ENCODE data around the gene CDKN3.
"Not testable (repeated sequence)": the region's sequence is repeated elsewhere in the genome, so short reads cannot be mapped to it uniquely, and the experiment has no call there.

CDKN3 gene

DNA sequence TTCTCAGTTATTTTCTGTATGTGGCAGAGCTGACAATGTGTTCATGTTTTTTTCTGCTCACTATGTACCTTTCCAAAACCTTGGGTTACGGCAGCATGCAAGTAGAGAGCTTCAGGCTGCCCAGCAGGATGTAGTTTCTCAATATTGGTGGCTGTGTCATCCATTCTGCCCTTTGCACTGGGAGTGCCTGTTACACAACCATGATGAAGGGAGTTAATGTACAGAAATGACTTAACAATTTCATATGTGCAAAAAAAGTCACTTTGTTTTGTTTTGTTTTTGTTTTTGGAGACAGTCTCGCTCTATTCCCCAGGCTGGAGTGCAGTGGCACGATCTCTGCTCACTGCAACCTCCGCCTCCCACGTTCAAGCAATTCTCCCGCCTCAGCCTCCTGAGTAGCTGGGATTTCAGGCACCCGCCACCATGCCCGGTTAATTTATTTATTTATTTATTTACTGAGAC, 50.5 kb downstream of the CDKN3 start:
- Mint-ChIP-seq H3K27me3 (peaks cover 7% of the 10 kb centered on the region), H3K9me3 (no peaks in the 10 kb centered on the region), H3K27ac (no peak overlapping the region), H3K36me3 (ENCODE audit: low read depth) (no peaks in the 10 kb centered on the region), H3K4me1 (ENCODE audit: low read depth) (peaks cover 15% of the 10 kb centered on the region), H3K4me3 (no peak overlapping the region)
- no peak for DNase-seq

DNA sequence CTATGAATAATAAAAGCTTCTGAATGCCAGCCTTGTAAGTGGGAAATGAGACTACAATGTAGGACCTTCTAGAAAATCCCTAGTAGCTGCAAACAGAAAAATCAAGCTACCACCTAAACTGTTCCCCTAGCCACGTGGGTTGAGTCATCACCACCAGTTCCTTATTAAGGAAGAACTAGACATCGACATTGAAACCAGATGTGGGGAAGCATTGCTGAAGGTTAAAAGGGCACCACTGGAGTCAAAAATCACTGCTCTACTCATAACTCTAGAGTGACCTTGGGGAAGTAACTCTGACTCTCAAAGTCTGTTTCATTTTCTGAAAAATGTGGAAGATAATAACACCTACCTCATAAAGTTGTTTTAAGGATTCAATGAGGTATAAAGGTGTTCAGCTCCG, 53.7 kb downstream of the CDKN3 start:
- Mint-ChIP-seq H3K36me3 (ENCODE audit: low read depth) (no peaks in the 10 kb centered on the region), H3K9me3 (no peaks in the 10 kb centered on the region), H3K27me3 (peaks cover 7% of the 10 kb centered on the region), H3K27ac (no peak overlapping the region), H3K4me1 (ENCODE audit: low read depth) (peaks cover 15% of the 10 kb centered on the region), H3K4me3 (no peak overlapping the region)
- no peak for DNase-seq

DNA sequence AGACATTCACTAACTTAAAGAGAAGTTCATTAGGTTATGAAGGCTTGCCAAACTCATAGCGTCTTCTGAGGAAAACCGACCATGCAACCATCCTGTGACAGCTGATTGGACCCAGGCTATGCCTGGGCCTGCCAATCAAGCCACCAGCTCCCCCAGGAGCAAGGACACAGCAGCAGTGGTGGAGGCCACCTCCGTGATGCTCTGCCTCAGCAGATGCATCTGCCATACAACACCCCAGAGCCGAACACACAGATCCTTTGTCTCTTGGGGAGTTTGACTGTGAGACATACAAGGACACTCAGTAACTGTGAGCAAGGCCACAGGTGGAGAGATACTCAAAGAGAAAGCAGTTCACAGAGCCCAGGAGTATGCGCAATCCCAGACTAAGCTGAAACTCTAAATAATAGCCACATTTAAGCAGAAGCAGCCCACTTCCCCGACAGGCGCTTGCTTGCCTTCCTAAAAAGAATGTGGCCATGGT, 54.4 kb downstream of the CDKN3 start:
- H3K27me3 Mint-ChIP-seq = peaks cover 7% of the 10 kb centered on the region
- peaks cover 15% of the 10 kb centered on the region for H3K4me1 Mint-ChIP-seq (ENCODE audit: low read depth)
- DNase-seq = no peak
- no peak overlapping the region for H3K4me3 Mint-ChIP-seq
- no peaks in the 10 kb centered on the region for H3K9me3 Mint-ChIP-seq
- no peaks in the 10 kb centered on the region for H3K36me3 Mint-ChIP-seq (ENCODE audit: low read depth)
- H3K27ac Mint-ChIP-seq = no peak overlapping the region

DNA sequence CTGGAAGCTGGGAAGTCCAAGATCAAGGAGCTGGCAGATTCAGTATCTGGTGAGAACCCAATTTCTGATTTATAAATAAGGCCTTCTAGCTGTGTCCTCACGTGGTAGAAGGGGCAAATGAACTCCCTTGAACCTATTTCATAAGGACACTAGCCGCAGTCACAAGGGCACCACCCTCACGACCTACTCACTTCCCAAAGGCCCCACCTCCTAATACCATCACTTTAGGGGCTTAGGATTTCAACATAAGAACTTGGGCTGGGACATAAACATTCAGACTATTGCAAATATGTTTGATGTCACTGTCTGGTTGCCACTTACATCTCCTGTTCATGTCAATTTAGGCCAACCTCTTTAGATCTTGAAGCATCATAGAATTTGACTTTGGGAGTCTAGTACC, 55.2 kb downstream of the CDKN3 start:
- H3K4me3 Mint-ChIP-seq = no peak overlapping the region
- H3K4me1 Mint-ChIP-seq (ENCODE audit: low read depth) = peaks cover 13% of the 10 kb centered on the region
- H3K27me3 Mint-ChIP-seq = peaks cover 3% of the 10 kb centered on the region
- H3K9me3 Mint-ChIP-seq = no peaks in the 10 kb centered on the region
- no peaks in the 10 kb centered on the region for H3K36me3 Mint-ChIP-seq (ENCODE audit: low read depth)
- no peak overlapping the region for H3K27ac Mint-ChIP-seq
- no peak for DNase-seq

DNA sequence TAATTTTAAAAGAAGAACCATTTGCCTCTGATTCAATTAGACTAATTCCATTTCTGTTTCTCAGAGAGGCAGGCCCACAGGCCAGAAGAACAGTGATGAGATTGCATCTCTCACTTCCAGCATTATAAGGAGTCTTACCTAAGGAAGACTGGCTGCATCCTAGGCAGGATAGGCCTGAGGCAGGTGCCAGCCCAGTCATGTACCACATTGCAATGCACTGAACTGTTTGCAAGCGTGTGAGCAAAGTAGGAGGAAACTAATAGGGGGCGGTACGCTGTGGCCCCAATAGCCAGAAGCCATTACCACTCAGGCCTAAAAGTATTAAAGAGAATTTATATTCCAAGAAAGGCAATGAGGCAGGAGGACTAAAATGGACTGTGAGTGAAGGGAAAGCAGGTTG, 56.4 kb downstream of the CDKN3 start:
- H3K36me3 Mint-ChIP-seq (ENCODE audit: low read depth) = no peaks in the 10 kb centered on the region
- peaks cover 11% of the 10 kb centered on the region for H3K4me1 Mint-ChIP-seq (ENCODE audit: low read depth)
- no peak overlapping the region for H3K27ac Mint-ChIP-seq
- peaks cover 3% of the 10 kb centered on the region for H3K27me3 Mint-ChIP-seq
- no peak overlapping the region for H3K4me3 Mint-ChIP-seq
- H3K9me3 Mint-ChIP-seq = no peaks in the 10 kb centered on the region
- DNase-seq = no peak

DNA sequence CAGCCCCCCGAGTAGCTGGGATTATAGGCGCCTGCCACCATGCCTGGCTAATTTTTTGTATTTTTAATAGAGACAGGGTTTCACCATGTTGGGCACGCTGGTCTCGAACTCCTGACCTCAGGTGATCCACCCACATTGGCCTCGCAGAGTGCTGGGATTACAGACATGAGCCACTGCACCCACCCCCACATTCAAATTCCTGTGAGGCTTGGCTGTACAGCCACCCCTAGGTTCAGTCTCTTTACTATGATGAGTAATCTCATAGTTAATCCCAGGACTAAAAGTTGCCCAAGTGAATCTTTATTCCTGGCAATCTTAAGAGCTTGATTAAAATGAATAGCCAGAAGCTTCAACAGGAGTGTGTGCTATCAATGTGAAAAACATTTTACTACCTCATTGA, 57.2 kb downstream of the CDKN3 start:
- H3K9me3 Mint-ChIP-seq; H3K36me3 Mint-ChIP-seq (ENCODE audit: low read depth); H3K4me1 Mint-ChIP-seq (ENCODE audit: low read depth); H3K4me3 Mint-ChIP-seq; DNase-seq; H3K27ac Mint-ChIP-seq; H3K27me3 Mint-ChIP-seq: not testable (repeated sequence)

DNA sequence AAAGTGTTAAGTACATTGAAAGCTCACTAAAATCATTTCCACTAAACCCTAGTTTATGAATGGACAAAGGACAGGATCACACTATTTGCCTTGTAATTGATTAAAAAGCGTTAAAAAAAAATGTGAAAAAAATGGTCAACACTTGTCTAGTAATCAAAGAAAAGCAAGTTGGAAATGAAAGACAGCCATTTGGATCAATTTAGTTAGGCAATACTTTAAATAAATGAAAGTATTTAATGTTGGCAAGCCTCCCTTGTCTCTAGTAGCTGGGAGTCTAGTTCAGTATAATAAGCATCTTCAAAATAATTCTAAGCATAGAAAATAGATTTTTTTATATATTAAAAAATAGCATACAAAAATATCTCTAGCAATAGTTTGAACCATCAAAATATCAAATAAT, 58.6 kb downstream of the CDKN3 start:
- H3K36me3 Mint-ChIP-seq (ENCODE audit: low read depth) = no peaks in the 10 kb centered on the region
- no peaks in the 10 kb centered on the region for H3K27me3 Mint-ChIP-seq
- DNase-seq = no peak
- H3K4me3 Mint-ChIP-seq = no peak overlapping the region
- peaks cover 3% of the 10 kb centered on the region for H3K9me3 Mint-ChIP-seq
- no peak overlapping the region for H3K27ac Mint-ChIP-seq
- H3K4me1 Mint-ChIP-seq (ENCODE audit: low read depth) = peaks cover 5% of the 10 kb centered on the region

DNA sequence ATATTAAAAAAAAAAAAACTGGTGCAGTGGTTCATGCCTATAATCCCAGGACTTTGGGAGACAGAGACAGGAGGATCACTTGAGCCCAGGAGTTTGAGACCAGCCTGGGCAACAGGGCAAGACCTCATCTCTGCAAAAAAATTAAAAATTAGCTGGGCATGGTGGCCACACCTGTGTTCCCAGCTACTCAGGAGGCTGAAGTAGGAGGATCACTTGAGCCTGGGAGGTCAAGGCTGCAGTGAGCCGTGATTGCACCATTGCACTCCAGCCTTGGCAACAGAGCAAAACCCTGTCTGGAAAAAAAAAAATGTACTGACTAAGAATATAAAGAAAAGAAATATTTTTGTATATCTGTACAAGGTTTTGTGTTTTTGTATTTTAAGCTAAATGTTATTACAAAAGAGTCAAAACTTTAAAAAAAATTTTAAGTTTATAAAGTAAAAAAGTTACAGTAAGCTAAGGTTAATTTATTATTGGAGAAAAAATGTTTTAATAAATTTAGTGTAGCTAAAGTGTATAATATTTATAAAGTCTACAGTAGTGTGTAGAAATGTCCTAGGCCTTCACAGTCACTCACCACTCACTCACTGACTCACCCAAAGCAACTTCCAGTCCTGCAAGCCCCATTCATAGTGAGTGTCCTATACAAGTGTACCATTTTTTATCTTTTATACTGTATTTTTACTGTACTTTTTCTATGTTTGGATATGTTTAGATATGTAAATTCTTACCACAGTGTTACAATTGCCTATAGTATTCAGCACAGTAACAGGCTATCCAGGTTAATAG, 60.2 kb downstream of the CDKN3 start:
- not testable (repeated sequence) for H3K4me1 Mint-ChIP-seq (ENCODE audit: low read depth); H3K27me3 Mint-ChIP-seq; H3K4me3 Mint-ChIP-seq; DNase-seq; H3K36me3 Mint-ChIP-seq (ENCODE audit: low read depth); H3K27ac Mint-ChIP-seq; H3K9me3 Mint-ChIP-seq

DNA sequence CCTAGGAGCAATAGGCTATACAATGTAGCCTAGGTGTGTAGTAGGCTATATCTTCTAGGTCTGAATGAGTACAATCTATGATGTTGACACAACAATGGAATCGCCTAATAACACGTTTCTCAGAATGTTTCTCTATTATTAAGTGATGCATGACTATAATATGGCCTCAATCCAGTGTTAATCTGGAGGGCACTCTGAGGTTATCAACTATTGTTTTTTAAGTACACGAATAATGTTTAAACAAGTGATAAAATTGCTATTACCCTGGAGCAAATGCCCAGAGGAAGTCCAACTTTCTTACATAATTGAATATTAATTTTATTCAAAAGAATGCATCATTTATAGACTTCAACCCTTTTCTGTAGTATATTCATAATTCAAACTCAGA, 60.8 kb downstream of the CDKN3 start:
- Mint-ChIP-seq H3K4me1 (ENCODE audit: low read depth) (peaks cover 8% of the 10 kb centered on the region), H3K4me3 (no peak overlapping the region), H3K27me3 (no peaks in the 10 kb centered on the region), H3K36me3 (ENCODE audit: low read depth) (no peaks in the 10 kb centered on the region), H3K9me3 (peaks cover 3% of the 10 kb centered on the region), H3K27ac (no peak overlapping the region)
- no peak for DNase-seq

DNA sequence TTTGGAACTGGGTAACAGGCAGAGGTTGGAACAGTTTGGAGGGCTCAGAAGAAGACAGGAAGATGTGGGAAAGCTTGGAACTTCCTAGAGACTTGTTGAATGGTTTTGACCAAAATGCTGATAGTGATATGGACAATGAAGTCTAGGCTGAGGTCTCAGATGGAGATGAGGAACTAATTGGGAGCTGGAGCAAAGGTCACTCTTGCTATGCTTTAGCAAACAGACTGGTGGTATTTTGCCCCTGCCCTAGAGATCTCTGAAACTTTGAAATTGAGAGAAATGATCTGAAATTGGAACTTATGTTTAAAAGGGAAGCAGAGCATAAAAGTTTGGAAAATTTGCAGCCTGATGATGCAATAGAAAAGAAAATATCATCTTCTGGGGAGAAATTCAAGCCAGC, 61.7 kb downstream of the CDKN3 start:
- not testable (repeated sequence) for H3K4me3 Mint-ChIP-seq

DNA sequence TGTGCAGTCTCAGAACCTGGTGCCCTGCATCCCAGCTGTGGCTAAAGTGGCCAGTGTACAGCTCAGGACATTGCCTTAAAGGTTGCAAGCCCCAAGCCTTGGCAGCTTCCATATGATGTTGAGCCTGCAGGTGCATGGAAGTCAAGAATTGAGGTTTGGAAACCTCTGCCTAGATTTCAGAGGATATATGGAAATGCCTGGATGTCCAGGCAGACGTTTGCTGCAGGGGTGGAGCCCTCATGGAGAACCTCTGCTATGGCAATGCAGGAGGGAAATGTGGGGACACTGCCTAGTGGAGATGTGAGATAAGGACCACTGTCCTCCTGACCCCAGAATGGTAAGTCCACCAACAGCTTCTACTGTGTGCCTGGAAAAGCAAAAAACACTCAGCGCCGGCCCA, 62.3 kb downstream of the CDKN3 start:
- peaks cover 10% of the 10 kb centered on the region for H3K4me1 Mint-ChIP-seq (ENCODE audit: low read depth)
- no peak overlapping the region for H3K27ac Mint-ChIP-seq
- no peaks in the 10 kb centered on the region for H3K36me3 Mint-ChIP-seq (ENCODE audit: low read depth)
- no peak overlapping the region for H3K4me3 Mint-ChIP-seq
- no peak for DNase-seq
- H3K27me3 Mint-ChIP-seq = no peaks in the 10 kb centered on the region
- peaks cover 3% of the 10 kb centered on the region for H3K9me3 Mint-ChIP-seq

More for the DNA sequence above, 61.7 kb downstream of the CDKN3 start:
- not testable (repeated sequence) for H3K27ac Mint-ChIP-seq; H3K4me1 Mint-ChIP-seq (ENCODE audit: low read depth); H3K27me3 Mint-ChIP-seq; DNase-seq; H3K36me3 Mint-ChIP-seq (ENCODE audit: low read depth); H3K9me3 Mint-ChIP-seq

DNA sequence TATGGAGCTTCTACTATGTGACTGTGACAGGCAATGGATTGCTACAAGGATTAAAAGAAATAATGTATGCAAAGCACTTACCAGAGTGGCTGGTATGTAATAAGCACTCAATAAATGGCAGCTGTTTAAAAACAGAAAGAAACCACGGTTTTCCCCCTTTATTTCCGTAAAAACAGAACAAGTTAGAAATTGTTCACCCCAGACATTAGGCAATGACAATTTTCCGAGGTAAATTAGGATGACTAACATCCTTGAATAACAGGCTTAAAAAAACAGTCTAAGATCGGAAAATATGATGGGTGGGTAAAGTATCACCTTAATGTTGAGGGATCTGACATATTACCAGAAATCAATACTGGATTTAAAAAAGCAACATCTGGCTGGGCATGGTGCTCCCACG, 65.2 kb downstream of the CDKN3 start:
- peaks cover 10% of the 10 kb centered on the region for H3K4me1 Mint-ChIP-seq (ENCODE audit: low read depth)
- no peak for DNase-seq
- peak overlapping the region; percentile 37 for H3K27ac Mint-ChIP-seq
- H3K9me3 Mint-ChIP-seq = peaks cover 3% of the 10 kb centered on the region
- H3K27me3 Mint-ChIP-seq = no peaks in the 10 kb centered on the region
- no peaks in the 10 kb centered on the region for H3K36me3 Mint-ChIP-seq (ENCODE audit: low read depth)
- no peak overlapping the region for H3K4me3 Mint-ChIP-seq

DNA sequence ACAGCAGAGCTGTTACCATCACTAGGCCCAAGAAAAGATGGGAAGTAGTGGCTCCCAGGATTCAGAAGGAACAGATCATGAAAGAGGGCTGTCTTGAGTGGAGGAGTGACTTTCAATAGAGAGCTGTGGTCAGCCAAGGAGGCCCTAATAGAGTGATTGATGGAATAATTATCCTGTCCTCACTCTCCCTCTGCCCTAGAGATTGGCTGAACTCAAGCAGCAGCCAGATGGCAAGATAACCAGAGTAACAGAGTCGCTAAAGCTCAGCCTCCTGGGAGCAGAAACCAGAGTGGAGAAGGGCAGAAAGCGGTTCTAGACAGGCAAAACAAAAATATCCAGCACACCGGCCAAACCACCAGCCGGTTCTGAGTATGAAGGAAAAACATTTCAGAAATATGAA, 68.8 kb downstream of the CDKN3 start:
- peaks cover 13% of the 10 kb centered on the region for H3K36me3 Mint-ChIP-seq (ENCODE audit: low read depth)
- H3K4me3 Mint-ChIP-seq = no peak overlapping the region
- H3K27me3 Mint-ChIP-seq = no peaks in the 10 kb centered on the region
- peaks cover 10% of the 10 kb centered on the region for H3K4me1 Mint-ChIP-seq (ENCODE audit: low read depth)
- peaks cover 9% of the 10 kb centered on the region for H3K9me3 Mint-ChIP-seq
- no peak overlapping the region for H3K27ac Mint-ChIP-seq
- DNase-seq = no peak

DNA sequence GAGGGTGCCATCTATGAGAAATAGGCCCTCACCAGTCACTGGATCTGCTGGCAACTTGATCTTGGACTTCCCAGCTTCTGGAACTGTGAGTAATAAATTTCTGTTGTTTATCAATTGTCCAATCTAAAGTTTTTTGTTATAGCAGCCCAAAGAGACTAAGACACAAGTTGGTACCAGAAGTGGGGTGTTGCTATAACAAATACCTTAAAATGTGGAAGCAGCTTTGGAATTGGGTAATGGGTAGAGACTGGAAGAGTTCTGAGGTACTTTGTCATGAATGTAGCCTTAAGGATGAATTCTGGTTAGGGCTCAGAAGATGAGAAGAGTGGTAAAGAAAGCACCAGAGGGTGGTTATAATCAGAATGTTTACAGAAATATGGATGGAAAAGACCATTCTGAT, 70.5 kb downstream of the CDKN3 start:
- Mint-ChIP-seq H3K36me3 (ENCODE audit: low read depth) (peaks cover 20% of the 10 kb centered on the region), H3K4me1 (ENCODE audit: low read depth) (peaks cover 3% of the 10 kb centered on the region), H3K27me3 (no peaks in the 10 kb centered on the region), H3K4me3 (no peak overlapping the region), H3K9me3 (peaks cover 9% of the 10 kb centered on the region), H3K27ac (no peak overlapping the region)
- DNase-seq = no peak
